DMS79 (cell line): ENCODE results near the gene GRM5.
"Not testable (repeated sequence)": the region's sequence is repeated elsewhere in the genome, so short reads cannot be mapped to it uniquely, and the experiment has no call there.

Experiments
- DNase-seq: peaks from one replicate; lab custom pipeline; 2025; lab: John Stamatoyannopoulos, UW

Gene GRM5

GRCh38 chr11:88972210-88972609, 93.6 kb downstream of the GRM5 start:
- no peak for DNase-seq

GRCh38 chr11:88961621-88962020, 104.2 kb downstream of the GRM5 start:
- DNase-seq = not testable (repeated sequence)

- not testable (repeated sequence) for DNase-seq
Measured at GRCh38 chr11:88959857-88960256, 105.9 kb downstream of the GRM5 start.

GRCh38 chr11:88950975-88951374, 114.8 kb downstream of the GRM5 start:
- no peak for DNase-seq

- not testable (repeated sequence) for DNase-seq
Measured at GRCh38 chr11:88948908-88949307, 116.9 kb downstream of the GRM5 start.

GRCh38 chr11:88947843-88948572, 117.8 kb downstream of the GRM5 start:
- not testable (repeated sequence) for DNase-seq

- DNase-seq = not testable (repeated sequence)
Measured at GRCh38 chr11:88929665-88930064, 136.1 kb downstream of the GRM5 start.

- DNase-seq = not testable (repeated sequence)
Measured at GRCh38 chr11:88917065-88917464, 148.7 kb downstream of the GRM5 start.

GRCh38 chr11:88909500-88909899, 156.3 kb downstream of the GRM5 start:
- DNase-seq = no peak

- not testable (repeated sequence) for DNase-seq
Measured at GRCh38 chr11:88901436-88901835, 164.3 kb downstream of the GRM5 start.

- DNase-seq = not testable (repeated sequence)
Measured at GRCh38 chr11:88888855-88889254, 176.9 kb downstream of the GRM5 start.

- DNase-seq = no peak
Measured at GRCh38 chr11:88886796-88887195, 179.0 kb downstream of the GRM5 start.

GRCh38 chr11:88882800-88883199, 183.0 kb downstream of the GRM5 start:
- DNase-seq = not testable (repeated sequence)

GRCh38 chr11:88861618-88862017, 204.2 kb downstream of the GRM5 start:
- no peak for DNase-seq

- DNase-seq = not testable (repeated sequence)
Measured at GRCh38 chr11:88860431-88860830, 205.4 kb downstream of the GRM5 start.

GRCh38 chr11:88853963-88854362, 211.8 kb downstream of the GRM5 start:
- DNase-seq = not testable (repeated sequence)

GRCh38 chr11:88851547-88851946, 214.2 kb downstream of the GRM5 start:
- not testable (repeated sequence) for DNase-seq

GRCh38 chr11:88849773-88850172, 216.0 kb downstream of the GRM5 start:
- not testable (repeated sequence) for DNase-seq

GRCh38 chr11:88849368-88849767, 216.4 kb downstream of the GRM5 start:
- DNase-seq = no peak

GRCh38 chr11:88846266-88846665, 219.5 kb downstream of the GRM5 start:
- DNase-seq = not testable (repeated sequence)

GRCh38 chr11:88844941-88845340, 220.8 kb downstream of the GRM5 start:
- DNase-seq = not testable (repeated sequence)

- not testable (repeated sequence) for DNase-seq
Measured at GRCh38 chr11:88843766-88844426, 221.9 kb downstream of the GRM5 start.

GRCh38 chr11:88838139-88838538, 227.6 kb downstream of the GRM5 start:
- DNase-seq = not testable (repeated sequence)
